ENCODE results near the gene KCNC3. TPM values are rescaled to one million over a fixed set of nuclear protein-coding genes. Genes with fewer than 3 reads are reported as not detected.
A peak's percentile ranks its signal among the peaks of the same experiment; 100 is the strongest.

Gene KCNC3
- total RNA-seq, 2 experiments from 2014 or later = 7.4 to 23.4 TPM

GRCh38 chr19:50328873-50329145 lies 368 bp downstream of the KCNC3 start:
- Histone ChIP-seq H3K36me3 (ENCODE audit: insufficient read depth, low read length) (peaks cover 26% of the 10 kb centered on the region), H3K4me1 (ENCODE audit: insufficient read depth, low read length, poor library complexity, severe bottlenecking) (peaks cover 55% of the 10 kb centered on the region), H3K27ac (ENCODE audit: low read depth, low read length, poor library complexity, severe bottlenecking) (no peak overlapping the region), H4K20me1 (ENCODE audit: insufficient read depth, low read length) (peaks cover 14% of the 10 kb centered on the region), H3K4me3 (ENCODE audit: low read depth, low read length, poor library complexity, severe bottlenecking) (peak overlapping the region; percentile 74), H2AFZ (ENCODE audit: low read length) (no peak overlapping the region), H3K4me2 (ENCODE audit: low read length) (no peak overlapping the region), H3K79me2 (ENCODE audit: insufficient read depth, low read depth, low read length) (peaks cover 40% of the 10 kb centered on the region), H3K9me3 (ENCODE audit: low read length) (no peaks in the 10 kb centered on the region), H3K9me2 (ENCODE audit: insufficient read depth, low read length) (no peaks in the 10 kb centered on the region)
- TF ChIP-seq EZH2phosphoT487 (IDR thresholded peaks at IDR 0.05; ENCODE audit: borderline replicate concordance, low read depth, low read length) = no peak
- TF ChIP-seq CTCF (conservative IDR thresholded peaks at IDR 0.05; ENCODE audit: low read length) = no peak
- POLR2A ChIA-PET = interaction anchor here (0.6 to 1.5 kb wide), 6 partner anchors 11 to 303 kb away, joined by 3 to 12 read pairs (median 4); partner anchors contain the start of genes SPIB and ZNF473
- CTCF ChIA-PET (ENCODE audit: unreplicated experiment) = interaction anchor here (0.5 to 1.0 kb wide), 6 partner anchors 12 to 505 kb away, joined by 3 to 15 read pairs (median 4); no protein-coding TSS in a partner anchor
- DNase-seq (ENCODE audit: low spot score) = no peak
- intact Hi-C loops (cut with micrococcal nuclease; ENCODE audit: unreplicated experiment) = loop anchor here (2.0 to 10.0 kb wide), 2 partner anchors 76 to 1276 kb away; no protein-coding TSS in a partner anchor
- no TSS peak for BruUV-seq (replicated peaks)

GRCh38 chr19:50328224-50328872 lies 829 bp downstream of the KCNC3 start:
- peak overlapping the region; percentile 12 for H3K27ac ChIP-seq (ENCODE audit: low read depth, low read length, poor library complexity, severe bottlenecking)
- no peaks in the 10 kb centered on the region for H3K9me3 ChIP-seq (ENCODE audit: low read length)
- H3K4me3 ChIP-seq (ENCODE audit: low read depth, low read length, poor library complexity, severe bottlenecking) = peak overlapping the region; percentile 74
- BruUV-seq (replicated peaks) = no TSS peak
- H3K4me1 ChIP-seq (ENCODE audit: insufficient read depth, low read length, poor library complexity, severe bottlenecking) = peaks cover 50% of the 10 kb centered on the region
- intact Hi-C loops (cut with micrococcal nuclease; ENCODE audit: unreplicated experiment) = loop anchor here (2.0 to 10.0 kb wide), 2 partner anchors 76 to 1276 kb away; no protein-coding TSS in a partner anchor
- peak overlapping the region; percentile 82 for H3K4me2 ChIP-seq (ENCODE audit: low read length)
- no peaks in the 10 kb centered on the region for H3K9me2 ChIP-seq (ENCODE audit: insufficient read depth, low read length)
- peaks cover 39% of the 10 kb centered on the region for H3K79me2 ChIP-seq (ENCODE audit: insufficient read depth, low read depth, low read length)
- ChIA-PET CTCF (ENCODE audit: unreplicated experiment) (interaction anchor here (0.6 to 1.0 kb wide), 5 partner anchors 12 to 505 kb away, joined by 3 to 15 read pairs (median 4); no protein-coding TSS in a partner anchor), POLR2A (interaction anchor here (0.6 to 1.5 kb wide), 6 partner anchors 19 to 401 kb away, joined by 3 to 12 read pairs (median 4); partner anchors contain the start of genes SPIB and ZNF473)
- peaks cover 26% of the 10 kb centered on the region for H3K36me3 ChIP-seq (ENCODE audit: insufficient read depth, low read length)
- no peak overlapping the region for H2AFZ ChIP-seq (ENCODE audit: low read length)
- H4K20me1 ChIP-seq (ENCODE audit: insufficient read depth, low read length) = peaks cover 14% of the 10 kb centered on the region
- 0 out of 2 replicates have a peak, but pooled peaks have one; percentile 1 for TF ChIP-seq CTCF (conservative IDR thresholded peaks at IDR 0.05; ENCODE audit: low read length)
- TF ChIP-seq EZH2phosphoT487 (IDR thresholded peaks at IDR 0.05; ENCODE audit: borderline replicate concordance, low read depth, low read length) = no peak
- peak; percentile 65 for DNase-seq (ENCODE audit: low spot score)
